Activated CD8-positive, alpha-beta memory T cell treated with anti-CD3 and anti-CD28 coated beads, Interleukin-2, amount 50 U/mL, for 1 hour (primary cell): ENCODE data around the gene SHISA8.

ENCODE experiments used
- DNase-seq: peaks from one replicate; pipeline ENCODE4 v3.0.0-alpha.2; 2020; ENCODE audit errors: extremely low read depth

The SHISA8 gene

DNA sequence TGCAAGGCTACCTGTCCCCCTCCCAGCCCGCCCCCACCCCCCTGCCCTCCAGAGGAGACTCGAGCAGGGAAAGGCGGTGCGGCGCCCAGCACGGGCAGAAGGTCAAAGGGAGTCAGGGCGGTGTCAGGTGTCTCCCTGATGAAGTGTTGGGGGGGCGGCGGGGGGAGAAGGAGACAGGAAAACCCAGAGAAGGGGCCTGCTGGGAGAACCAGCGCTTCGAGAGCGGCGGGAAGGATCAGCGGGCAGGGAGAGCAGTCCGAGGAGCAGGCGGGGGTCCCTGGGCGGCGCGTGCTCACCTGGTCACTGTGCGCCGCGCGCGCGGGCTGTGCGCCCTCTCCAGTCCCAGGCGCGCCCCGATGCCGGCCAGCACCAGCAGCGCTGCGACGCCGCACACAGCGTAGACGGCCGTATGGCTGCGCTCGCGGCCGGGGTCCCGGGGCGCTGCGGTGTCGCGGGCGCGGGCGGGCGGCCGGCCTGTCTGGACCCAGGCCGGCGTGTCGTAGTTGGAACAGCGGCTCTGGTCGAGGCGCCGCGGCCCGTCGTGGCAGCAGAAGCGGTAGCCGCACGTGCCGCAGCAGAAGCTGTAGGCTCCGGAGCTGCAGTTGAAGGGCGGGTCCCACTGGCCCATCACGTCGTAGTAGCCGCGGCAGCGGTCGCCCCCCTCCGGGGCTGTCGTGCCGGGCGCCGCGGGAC lies 886 bp downstream of the SHISA8 start:
- no peak for DNase-seq

DNA sequence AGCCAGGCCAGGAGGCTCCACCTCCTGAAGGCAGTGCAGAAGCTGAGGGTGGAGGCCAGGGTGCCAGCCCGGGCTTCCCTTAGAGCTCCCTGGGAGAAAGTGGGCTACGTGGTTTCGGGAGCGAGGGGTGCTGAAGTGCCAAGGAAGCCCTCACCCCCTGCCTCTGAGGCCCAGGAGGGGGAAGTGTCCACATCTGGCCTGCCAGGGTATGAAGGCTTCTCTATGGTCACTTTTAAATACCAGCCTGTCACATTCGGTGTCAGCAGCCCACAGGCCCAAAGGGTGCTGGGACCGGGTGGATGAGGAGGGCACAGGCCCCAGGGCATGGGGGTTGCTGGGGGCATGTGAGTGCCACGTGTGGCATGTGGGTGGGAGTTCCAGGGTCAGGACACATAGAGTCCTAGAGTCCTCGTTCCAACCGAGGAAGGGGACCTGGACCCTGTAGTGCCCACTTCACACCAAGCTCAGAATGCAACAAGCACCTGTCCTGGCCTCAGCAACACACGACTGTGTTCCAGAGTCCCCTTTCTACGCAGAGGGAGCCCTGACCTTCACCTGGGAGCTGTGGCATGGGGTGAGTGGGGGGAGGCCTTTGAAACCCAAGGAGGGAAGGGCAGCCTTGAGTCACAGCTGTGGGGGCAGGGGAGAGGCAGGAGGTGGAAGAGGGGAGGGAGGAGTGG lies 1.7 kb downstream of the SHISA8 start:
- no peak for DNase-seq

DNA sequence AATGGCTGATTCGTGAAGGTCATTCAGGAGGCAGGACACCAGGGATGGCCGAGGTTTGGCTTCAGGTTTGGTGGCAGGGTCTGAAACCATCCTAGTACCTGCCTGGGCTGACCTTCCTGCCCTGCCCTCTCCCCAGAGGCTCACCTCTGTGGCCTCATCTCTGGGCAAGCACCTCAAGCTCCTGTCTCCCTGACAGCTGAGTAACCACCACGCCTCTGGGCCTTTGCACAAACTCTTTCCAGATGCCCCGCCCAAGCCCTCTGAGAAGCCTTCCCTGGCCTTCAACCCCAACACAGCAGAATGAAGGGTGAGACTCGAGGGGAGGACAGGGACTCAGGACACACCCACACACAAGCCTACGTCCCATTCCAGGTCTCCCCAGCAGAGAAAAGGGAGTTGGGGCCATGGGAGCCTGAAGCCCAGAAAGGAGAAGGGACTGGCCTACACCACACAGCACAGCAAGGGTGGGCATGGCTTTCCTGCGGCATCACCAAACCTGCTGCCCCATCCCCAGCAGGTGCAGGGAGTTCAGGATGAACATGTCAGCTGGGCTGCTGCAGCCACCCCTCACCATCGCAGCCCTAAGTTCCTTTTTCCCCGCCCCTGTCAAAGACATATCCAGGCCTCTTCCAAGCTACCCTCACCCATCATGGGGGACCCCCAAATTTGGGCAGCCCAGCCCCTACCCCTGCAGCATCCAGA lies 2.4 kb downstream of the SHISA8 start:
- DNase-seq, result no peak

DNA sequence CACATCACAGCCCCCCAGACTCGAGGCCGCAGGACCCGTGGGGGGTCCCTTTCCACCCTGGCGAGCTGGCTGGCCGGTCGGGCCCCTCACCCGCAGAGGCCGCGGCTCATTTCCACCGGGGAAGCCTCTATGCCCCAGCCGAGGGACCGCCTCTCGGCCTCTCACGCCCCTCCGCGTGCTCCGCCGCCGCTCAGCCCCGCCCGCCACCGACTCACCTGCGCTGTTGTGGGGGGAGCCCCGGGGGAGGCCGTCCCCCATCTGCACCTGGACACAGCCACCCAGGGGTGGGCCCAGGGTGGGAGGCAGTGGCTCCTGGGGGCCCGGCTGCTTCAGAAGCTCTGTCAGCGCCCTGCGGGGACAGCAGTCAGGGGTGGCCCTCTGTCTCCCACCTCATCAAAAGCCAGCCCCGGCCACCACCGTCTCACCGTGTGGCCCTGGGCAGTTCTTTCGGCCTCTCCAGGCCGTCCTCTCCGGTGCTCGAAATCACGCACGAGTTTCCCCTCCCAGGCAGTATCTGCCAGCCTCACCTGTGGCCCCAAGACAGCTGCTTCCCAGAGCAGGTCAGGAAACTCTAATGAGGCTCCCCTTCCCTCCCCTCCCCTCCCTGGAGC lies 3.8 kb downstream of the SHISA8 start:
- no peak for DNase-seq

DNA sequence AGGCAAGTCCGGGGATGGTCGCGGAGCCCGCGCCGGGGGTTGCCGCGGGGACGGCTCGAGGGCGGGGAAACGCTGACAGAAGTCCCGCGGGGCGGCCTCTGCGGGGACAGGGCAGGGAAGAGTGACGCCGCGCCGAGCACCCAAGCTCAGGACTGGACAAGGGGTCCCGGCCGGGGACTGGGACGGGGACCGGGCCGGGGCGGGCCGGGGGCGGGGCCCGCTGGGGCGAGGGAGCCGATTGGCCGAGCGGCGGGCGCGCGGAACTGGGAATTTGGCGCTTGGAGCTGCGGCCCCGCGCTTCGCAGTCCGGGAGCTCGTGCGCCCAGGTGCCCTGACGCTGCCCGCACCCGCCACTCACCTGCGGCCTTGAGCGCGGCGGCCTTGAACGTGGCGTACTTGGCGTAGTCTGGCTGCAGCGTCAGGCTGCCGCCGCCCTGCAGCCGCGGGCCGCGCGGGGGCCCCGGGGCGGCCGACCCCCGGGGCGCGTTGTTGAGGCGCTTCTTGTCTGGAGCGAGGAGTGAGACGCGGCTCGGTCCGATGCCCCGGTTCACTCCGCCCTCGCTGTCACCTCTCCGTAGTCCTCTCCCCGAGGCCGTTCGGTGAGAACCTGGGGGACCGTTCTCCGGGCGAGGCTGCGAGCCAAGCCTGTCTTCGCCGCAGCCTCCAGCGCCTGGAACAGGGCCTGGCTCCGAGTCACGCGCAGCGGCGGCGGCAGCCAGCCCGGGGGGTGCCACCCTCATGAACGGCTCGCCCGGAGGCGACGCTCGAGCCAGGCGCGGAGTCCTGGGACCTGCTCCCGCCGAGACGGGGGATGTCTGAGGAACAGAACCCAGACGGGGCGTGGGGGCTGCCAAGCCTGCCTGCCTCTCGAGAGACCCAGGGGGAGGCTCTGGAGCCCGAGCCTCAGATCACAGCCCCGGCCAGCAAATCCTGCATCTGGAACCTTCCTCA lies 4.5 kb downstream of the SHISA8 start:
- no peak for DNase-seq

DNA sequence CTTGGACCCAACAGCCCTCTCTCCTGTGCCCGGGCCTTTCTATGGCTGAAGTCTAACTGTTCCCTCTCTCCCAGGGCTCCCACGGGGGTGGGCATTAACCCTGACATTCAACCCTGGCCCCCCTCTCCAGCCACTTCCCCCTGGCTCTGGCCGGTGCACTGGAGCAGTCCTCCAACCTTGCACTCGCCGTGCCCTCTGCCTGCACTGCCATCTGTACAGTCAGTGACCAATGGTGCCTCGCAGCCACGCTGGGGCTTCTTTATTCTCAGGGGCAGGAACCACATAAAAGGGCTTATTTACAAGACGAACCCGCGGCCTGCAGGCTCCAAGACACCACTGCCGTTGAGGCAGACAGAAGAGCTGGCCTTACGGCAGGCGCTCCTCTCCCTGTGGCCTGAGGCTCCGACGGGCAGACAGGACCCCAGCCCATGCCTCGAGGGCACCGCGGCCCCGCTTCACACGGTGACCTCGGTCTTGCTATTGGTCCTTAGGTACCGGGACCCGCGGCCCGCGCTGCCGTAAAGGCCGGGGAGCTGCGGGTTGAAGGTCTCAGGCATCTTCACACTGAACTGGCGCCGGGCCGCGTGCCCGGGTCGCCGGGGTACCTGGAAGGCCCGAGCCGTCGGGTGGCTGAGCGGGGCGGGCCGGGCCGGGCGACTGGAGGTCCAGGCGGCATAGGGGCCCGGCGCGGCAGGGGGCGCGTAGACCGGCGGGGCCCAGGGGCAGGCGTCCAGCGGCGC lies 5.4 kb downstream of the SHISA8 start:
- DNase-seq, result no peak

DNA sequence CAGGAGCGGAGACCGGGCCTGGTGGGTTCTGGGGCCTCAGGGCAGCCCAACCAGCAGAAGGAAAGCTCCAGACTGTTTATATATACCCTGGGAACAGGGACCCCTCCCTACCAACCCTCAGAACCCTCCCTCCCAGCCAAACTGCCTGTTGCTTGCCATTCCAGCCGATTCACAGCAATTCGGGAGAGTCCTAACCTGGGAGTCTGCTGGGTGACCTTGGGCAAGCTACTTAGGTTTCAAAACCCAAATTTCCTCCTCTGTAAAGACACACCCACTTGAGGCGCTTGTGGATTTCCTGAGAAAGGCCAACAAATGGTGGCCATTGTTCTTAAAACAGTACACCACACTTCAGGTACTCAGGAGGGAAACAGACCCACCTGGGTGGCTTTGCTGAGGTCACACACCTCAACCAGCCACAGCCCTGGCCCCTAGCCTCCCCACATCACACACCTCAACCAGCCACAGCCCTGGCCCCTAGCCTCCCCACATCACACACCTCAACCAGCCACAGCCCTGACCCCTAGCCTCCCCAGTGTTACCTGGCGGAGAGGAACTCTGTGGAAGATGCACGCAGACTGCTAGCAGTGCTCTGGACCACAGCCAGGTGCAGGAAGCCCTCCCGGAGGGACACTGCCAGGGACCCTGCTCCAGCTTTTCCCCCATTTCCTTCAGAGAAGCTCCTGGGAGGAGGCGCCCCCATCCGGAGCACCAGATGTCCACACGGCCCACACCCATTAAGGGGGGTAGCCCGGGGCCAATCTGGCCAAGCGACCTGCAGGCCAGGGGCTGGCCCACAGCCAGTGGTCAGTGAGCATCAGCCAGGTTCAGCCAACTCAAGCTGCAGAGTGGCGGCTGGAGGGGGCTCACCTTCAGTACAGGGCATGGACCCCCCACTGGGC lies 6.2 kb downstream of the SHISA8 start:
- no peak for DNase-seq

DNA sequence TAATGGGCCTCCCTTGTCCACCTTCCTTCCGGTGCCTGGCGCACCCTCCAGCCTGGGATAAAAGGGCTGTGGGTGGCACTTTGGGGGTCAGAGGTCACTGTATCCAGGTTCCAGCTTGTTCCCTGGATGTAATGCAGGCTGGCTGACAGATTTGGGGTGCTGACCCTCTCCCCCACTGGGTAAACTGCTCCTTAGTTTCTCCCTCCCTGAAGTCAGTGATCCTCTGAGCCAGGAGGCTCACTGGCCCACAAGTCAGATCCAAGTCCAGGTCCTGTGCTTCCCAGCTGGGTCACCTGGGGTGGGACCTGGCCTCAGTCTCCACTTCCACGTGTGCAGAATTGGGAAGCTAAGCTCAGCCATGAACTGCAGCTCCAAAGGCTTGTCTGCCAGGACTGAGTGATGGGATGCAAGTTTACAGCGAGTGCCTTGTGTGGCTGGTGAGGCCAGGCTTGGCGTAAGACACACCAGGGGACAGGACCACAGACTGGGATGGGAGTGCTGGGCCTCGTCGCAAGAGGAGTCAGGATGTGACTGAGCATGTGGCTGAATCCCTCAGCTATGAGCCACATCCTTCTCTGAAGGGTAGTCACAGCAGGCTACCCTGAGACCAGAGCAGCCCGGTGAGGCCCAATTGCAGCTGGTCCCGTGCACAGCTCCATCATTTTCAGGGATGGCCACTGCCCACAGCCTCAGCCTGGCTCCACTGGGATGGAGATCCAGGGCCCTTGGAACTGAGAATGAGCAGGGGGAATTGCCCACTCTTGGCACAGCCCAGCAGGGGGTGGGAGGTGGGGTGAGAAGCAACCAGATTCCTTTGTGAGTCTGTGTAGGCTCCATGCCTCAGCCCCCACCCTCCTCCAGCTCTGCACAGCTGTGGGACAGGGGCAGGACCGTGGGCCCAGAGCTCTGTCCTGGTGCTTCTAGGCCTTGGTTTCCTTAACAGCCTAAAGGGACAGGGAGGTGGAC lies 7.2 kb downstream of the SHISA8 start:
- no peak for DNase-seq

DNA sequence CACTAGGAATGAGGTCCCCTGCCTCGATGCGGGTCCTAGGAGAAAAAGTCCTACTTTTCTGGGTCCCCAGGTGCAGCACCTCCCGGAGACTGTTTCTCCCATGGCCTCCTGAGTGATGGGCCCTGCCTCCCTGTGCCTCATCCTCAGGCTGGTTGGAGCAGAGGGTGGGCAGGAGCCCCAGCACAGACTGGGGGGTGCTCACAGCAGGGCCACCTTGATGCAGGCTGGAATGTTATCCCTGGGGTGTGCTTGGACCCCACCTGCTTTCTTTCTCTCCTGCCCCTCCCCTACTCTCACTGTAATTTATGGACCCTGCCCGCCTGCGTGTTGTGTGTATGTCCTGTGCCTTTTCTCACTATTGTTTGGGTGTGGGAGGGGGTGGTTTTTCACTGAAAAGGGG lies 8.1 kb downstream of the SHISA8 start:
- DNase-seq, result no peak

DNA sequence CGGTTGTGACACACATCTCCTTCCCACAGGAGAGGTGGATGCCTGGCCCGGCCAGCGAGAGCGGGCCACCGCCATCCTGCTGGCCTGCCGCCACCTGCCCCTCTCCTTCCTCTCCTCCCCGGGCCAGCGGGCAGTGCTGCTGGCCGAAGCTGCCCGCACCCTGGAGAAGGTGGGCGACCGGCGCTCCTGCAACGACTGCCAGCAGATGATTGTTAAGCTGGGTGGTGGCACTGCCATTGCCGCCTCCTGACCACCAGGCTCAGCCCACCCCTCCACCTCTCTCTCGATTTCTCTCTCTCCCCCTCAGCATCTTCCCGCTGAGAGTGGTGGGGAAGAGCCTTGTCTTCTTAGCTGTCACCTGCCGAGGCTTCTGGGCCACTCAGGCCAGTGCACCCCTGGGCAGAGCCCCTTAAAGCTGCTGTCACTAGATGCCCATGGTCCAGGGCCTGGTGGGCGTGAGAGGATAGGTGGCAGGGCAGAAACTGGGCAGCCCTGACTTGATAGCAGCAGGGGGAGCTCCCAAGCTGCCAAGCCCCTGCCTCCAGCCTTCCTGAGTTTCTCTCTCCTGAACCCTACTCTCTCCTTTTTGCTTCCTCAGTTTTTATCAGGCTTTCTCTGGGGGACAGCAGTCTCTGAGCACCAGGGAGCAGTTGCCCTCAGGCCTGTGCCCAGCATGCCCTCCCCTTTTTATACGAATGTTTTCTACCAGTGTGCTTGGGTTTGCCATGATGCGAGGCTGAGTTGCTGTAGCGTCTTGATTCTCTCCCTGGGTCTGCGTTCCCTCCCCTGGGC lies 9.3 kb downstream of the SHISA8 start:
- DNase-seq, result no peak

DNA sequence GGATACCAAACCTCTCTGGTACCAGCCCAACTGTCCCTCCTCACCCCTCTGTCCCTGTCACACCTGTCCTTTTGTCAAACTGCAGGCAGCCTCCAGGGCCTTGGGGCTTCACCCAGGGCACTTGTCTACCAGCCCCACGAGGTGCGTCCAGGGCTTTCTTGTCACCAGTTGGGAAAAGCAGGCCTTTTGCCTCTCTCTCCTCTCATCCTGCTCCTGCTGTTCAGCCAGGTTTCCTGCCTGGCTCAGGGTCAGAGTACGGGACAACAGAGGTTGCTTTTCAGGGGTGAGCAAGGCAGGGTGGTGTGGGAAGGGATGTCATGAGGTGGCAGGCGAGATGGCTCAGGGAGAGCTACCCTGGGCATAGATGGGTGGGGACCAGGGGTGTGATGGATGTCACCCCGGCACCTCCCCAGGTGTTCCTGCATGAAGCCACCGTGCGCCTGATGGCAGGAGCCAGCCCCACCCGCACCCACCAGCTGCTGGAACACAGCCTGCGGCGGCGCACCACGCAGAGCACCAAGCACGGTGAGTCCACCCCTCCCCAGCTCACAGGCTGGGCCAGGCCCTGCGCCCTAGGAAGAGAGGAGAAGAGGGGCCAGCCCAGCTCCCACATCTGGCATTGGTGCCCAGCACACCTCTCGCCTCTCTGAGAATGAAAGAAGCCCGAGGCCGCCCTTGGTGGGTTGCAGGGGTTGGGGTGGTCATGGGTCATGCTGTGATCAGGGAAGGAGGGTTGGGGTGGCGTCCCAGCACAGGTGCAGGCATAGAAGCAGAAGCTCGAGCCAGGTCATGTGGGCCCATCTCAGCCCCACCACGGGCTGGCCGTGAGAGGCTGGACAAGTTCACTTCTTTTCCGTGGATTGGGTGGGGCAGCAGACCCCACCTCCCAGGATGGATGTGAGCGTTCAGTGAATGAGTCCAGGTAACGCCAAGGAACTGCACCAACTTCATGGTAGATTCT lies 10.1 kb downstream of the SHISA8 start:
- DNase-seq, result no peak

DNA sequence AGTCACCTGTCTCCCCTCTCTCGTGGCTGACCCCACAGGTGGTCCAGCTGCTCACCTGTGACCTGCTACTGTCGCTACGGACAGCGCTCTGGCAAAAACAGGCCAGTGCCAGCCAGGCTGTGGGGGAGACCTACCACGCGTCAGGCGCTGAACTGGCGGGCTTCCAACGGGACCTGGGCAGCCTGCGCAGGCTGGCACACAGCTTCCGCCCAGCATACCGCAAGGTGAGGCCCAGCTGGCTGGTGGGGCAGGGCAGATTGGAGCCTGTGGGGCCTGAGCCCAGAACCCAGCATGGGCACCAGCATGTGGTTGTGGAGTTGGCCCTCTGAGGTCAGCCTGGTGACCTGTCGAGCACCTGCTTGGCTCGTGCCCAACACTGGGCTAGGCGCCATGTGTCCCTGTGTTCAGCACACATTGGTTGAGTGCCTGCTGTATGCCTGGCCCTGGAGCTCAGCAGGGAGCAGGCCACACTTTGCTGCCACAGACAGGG lies 11.9 kb downstream of the SHISA8 start:
- no peak for DNase-seq

DNA sequence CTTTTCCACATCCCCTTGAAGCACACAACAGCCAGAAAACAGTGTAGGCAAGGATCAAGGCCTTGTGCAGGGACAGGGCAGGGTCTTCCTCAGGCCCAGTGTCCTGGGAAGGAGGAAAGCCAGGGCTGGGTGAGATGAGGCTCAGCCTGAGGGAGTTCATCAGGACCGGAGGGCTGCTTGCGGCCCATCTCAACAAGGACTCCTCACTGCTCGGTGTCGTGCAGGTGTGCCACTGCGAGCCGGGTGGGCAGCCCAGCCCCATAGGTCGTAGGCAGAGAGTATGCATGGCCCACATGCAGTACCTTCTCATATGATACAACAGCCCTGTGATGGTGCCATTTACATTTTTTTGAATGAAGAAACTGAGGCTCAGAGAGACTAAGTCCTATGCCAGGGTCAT lies 12.9 kb downstream of the SHISA8 start:
- DNase-seq, result no peak

DNA sequence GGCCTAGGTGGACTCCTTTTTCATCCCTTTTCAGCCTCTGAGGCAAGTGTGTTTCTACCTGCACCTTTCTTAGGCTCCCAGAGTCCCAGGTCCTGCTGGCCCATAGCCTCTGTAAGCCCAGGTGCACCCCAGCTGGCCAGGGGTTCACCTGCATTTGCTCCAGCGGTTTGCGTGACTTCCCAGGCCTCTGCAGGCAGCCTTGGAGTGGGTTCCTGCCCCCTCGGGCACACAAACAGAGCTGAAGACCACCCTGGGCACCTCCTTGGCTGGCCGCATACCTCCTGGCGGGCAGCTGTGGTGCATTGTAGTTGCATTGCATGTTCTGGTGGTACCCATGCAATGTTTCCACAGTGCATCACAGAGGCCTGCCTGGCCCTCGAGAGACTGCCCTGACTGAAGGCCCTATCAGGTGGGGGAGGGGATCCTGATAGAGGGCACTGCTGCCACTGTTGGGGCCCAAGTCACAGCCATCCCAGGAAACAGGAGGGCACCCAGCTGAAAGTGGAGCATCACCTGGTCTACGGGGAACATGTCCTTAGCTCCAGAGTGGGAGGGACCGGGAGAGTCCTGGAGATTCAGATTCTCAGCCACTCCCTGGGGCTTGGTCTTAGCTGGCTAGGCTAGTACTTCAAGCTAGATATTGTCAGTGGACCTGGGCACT lies 14.1 kb downstream of the SHISA8 start:
- no peak for DNase-seq

DNA sequence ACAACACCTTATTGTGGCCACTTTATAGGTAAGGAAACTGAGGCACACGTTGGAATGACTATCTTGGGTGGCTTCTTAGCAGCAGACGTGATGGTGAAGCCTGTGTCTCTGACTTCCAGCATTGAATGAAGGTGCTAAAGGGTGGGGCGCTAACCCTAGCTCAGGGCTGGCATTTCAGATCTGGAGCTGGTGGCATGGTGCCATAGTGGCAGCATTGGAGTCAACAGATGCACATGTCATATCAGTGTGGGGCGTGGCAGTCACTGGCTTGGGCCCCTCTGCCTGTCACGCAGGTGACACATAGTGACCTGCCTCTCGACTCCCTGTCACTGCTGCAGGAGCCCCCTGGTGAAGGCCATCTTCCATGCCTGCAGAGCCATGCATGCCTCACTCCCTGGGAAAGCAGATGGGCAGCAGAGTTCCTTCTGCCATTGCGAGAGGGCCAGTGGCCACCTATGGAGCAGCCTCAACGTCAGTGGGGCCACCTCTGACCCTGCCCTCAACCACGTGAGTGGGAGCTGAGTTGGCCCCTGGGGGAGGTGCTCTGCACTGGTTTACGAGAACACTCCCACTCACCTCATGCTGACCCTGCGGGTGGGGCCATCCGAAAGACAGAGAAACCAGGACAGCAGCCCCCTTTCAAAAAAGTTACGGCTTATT lies 14.8 kb downstream of the SHISA8 start:
- DNase-seq, result no peak
